Measurements from ENCODE around the gene ZNF521.

- TF ChIP-seq SUZ12 (IDR thresholded peaks at IDR 0.05; ENCODE audit: extremely low read depth, insufficient read depth, insufficient read length) (no peak), YY1 (IDR thresholded peaks at IDR 0.05; ENCODE audit: insufficient read depth, insufficient read length) (no peak)
These were observed 210.6 kb downstream of the ZNF521 start for GRCh38 chr18:25141399-25141798.
